ENCODE data around the gene TGFBR3. TPM values are rescaled to one million over a fixed set of nuclear protein-coding genes. Genes with fewer than 3 reads are reported as not detected.

Gene TGFBR3
- total and polyA plus RNA-seq, 2 of the 8 experiments (the other 6 are each of a cell fraction or from before 2014, with no cell fraction given) = 2.0 to 6.1 TPM

GRCh38 chr1:91862120-91862519, 23.8 kb downstream of the TGFBR3 start (continued):
- no peak for TF ChIP-seq EZH2 (IDR thresholded peaks at IDR 0.05; ENCODE audit: low read depth, low read length, severe bottlenecking)

Measured in H1 (cell line).